GM21619 (cell line): ENCODE measurements around the gene C17orf100.
A peak's percentile ranks its signal among the peaks of the same experiment; 100 is the strongest.
"Not testable (repeated sequence)": the region's sequence is repeated elsewhere in the genome, so short reads cannot be mapped to it uniquely, and the experiment has no call there.

Experiments
- ATAC-seq: cut with Tn5 transposase; IDR thresholded peaks from one replicate; pipeline ENCODE4 v1.9.1; 2021; ENCODE audit not compliant: unreplicated experiment

The C17orf100 gene

GRCh38 chr17:6640536-6641246 is 10.9 kb upstream of the C17orf100 start, which contains the start of the genes KIAA0753 and TXNDC17:
Gene KIAA0753 (minus strand): TSS chr17:6640711. CDS start chr17:6635103, 5,608 bp downstream.
Gene TXNDC17 (plus strand): TSS chr17:6641060. CDS start chr17:6641083, 23 bp downstream.
- ATAC-seq, result peak; percentile 77

- ATAC-seq, result no peak
Observed at GRCh38 chr17:6641247-6641863, 10.2 kb upstream of the C17orf100 start.

- no peak for ATAC-seq
Observed at GRCh38 chr17:6642592-6642991, 9.0 kb upstream of the C17orf100 start.

- ATAC-seq, result no peak
Observed at GRCh38 chr17:6643451-6644125, 8.0 kb upstream of the C17orf100 start.

- ATAC-seq, result no peak
Observed at GRCh38 chr17:6648181-6648580, 3.4 kb upstream of the C17orf100 start.

GRCh38 chr17:6651919-6652452 is 424 bp downstream of the C17orf100 start:
- peak; percentile 27 for ATAC-seq

- no peak for ATAC-seq
Observed at GRCh38 chr17:6654841-6655731, 3.5 kb downstream of the C17orf100 start.

GRCh38 chr17:6655732-6656361 is 4.3 kb downstream of the C17orf100 start:
- not testable (repeated sequence) for ATAC-seq

GRCh38 chr17:6656797-6657632 is 5.5 kb downstream of the C17orf100 start:
- ATAC-seq, result not testable (repeated sequence)

- ATAC-seq, result no peak
Observed at GRCh38 chr17:6657633-6658287, 6.2 kb downstream of the C17orf100 start.

GRCh38 chr17:6658411-6658810 is 6.8 kb downstream of the C17orf100 start:
- not testable (repeated sequence) for ATAC-seq

- no peak for ATAC-seq
Observed at GRCh38 chr17:6660101-6660500, 8.5 kb downstream of the C17orf100 start.

GRCh38 chr17:6660805-6661463 is 9.4 kb downstream of the C17orf100 start:
- ATAC-seq, result no peak

- ATAC-seq, result no peak
Observed at GRCh38 chr17:6661464-6661848, 9.9 kb downstream of the C17orf100 start.

- not testable (repeated sequence) for ATAC-seq
Observed at GRCh38 chr17:6663200-6663599, 11.6 kb downstream of the C17orf100 start.

- no peak for ATAC-seq
Observed at GRCh38 chr17:6666077-6666521, 14.5 kb downstream of the C17orf100 start.

- no peak for ATAC-seq
Observed at GRCh38 chr17:6666557-6666956, 15.0 kb downstream of the C17orf100 start.

- ATAC-seq, result no peak
Observed at GRCh38 chr17:6667516-6667915, 16.0 kb downstream of the C17orf100 start.
